Nephron progenitor cell (in vitro differentiated cells): ENCODE results near the gene NAT10.

Experiments used
- DNase-seq: peaks from one replicate; pipeline ENCODE4 v3.0.0; 2021
- H3K27ac Mint-ChIP-seq: 2 replicates; pipeline ENCODE4 v1.8.0; 2021; ENCODE audit warnings: mild to moderate bottlenecking, moderate library complexity, mixed read lengths
- H3K27me3 Mint-ChIP-seq: 2 replicates; pipeline ENCODE4 v1.8.0; 2021; ENCODE audit warnings: mild to moderate bottlenecking, low read depth, mixed read lengths; ENCODE audit not compliant: poor library complexity
- H3K36me3 Mint-ChIP-seq: 2 replicates; pipeline ENCODE4 v1.8.0; 2021; ENCODE audit warnings: low read depth, mixed read lengths
- H3K4me1 Mint-ChIP-seq: 2 replicates; pipeline ENCODE4 v1.8.0; 2021; ENCODE audit warnings: mixed read lengths
- H3K4me3 Mint-ChIP-seq: 2 replicates; pipeline ENCODE4 v1.8.0; 2021; ENCODE audit warnings: mild to moderate bottlenecking, moderate library complexity, mixed read lengths
- H3K9me3 Mint-ChIP-seq: 2 replicates; pipeline ENCODE4 v1.8.0; 2021; ENCODE audit warnings: mild to moderate bottlenecking, moderate library complexity, mixed read lengths
- CTCF ChIP-seq: fragments of 200-600 bp; sonication (generic); IDR thresholded peaks from 2 replicates; pipeline ENCODE4 v1.5.0; 2021; ENCODE audit warnings: antibody characterized with exemption

Gene NAT10

GRCh38 chr11:34188181-34188580 lies 82.8 kb downstream of the NAT10 start:
- no peak for DNase-seq
- Mint-ChIP-seq H3K36me3 (no peaks in the 10 kb centered on the region), H3K27me3 (peaks cover 60% of the 10 kb centered on the region), H3K4me3 (peak overlapping the region; percentile 35), H3K9me3 (no peaks in the 10 kb centered on the region), H3K27ac (no peak overlapping the region), H3K4me1 (peaks cover 70% of the 10 kb centered on the region)
- TF ChIP-seq CTCF = no peak

- no peaks in the 10 kb centered on the region for H3K9me3 Mint-ChIP-seq
- TF ChIP-seq CTCF = no peak
- DNase-seq = no peak
- peaks cover 71% of the 10 kb centered on the region for H3K4me1 Mint-ChIP-seq
- peaks cover 60% of the 10 kb centered on the region for H3K27me3 Mint-ChIP-seq
- H3K36me3 Mint-ChIP-seq = no peaks in the 10 kb centered on the region
- H3K4me3 Mint-ChIP-seq = peak overlapping the region; percentile 3
- H3K27ac Mint-ChIP-seq = no peak overlapping the region
Measured at GRCh38 chr11:34189191-34189590, 83.8 kb downstream of the NAT10 start.

GRCh38 chr11:34190192-34191139 lies 85.0 kb downstream of the NAT10 start:
- Mint-ChIP-seq H3K4me1 (peaks cover 72% of the 10 kb centered on the region), H3K27me3 (peaks cover 57% of the 10 kb centered on the region), H3K27ac (no peak overlapping the region), H3K36me3 (no peaks in the 10 kb centered on the region), H3K9me3 (no peaks in the 10 kb centered on the region), H3K4me3 (no peak overlapping the region)
- no peak for DNase-seq
- no peak for TF ChIP-seq CTCF

- H3K36me3 Mint-ChIP-seq = no peaks in the 10 kb centered on the region
- no peaks in the 10 kb centered on the region for H3K9me3 Mint-ChIP-seq
- TF ChIP-seq CTCF = no peak
- no peak overlapping the region for H3K27ac Mint-ChIP-seq
- H3K4me1 Mint-ChIP-seq = peaks cover 64% of the 10 kb centered on the region
- no peak overlapping the region for H3K4me3 Mint-ChIP-seq
- no peak for DNase-seq
- peaks cover 48% of the 10 kb centered on the region for H3K27me3 Mint-ChIP-seq
Measured at GRCh38 chr11:34191578-34191977, 86.1 kb downstream of the NAT10 start.

- no peak for DNase-seq
- Mint-ChIP-seq H3K4me3 (no peak overlapping the region), H3K9me3 (no peaks in the 10 kb centered on the region), H3K36me3 (no peaks in the 10 kb centered on the region), H3K4me1 (peaks cover 53% of the 10 kb centered on the region), H3K27ac (no peak overlapping the region), H3K27me3 (peaks cover 44% of the 10 kb centered on the region)
- no peak for TF ChIP-seq CTCF
Measured at GRCh38 chr11:34192481-34193401, 87.3 kb downstream of the NAT10 start.
